WTC11 (cell line): ENCODE measurements around the gene EHBP1. TPM values are rescaled to one million over a fixed set of nuclear protein-coding genes. Genes with fewer than 3 reads are reported as not detected.

Experiments
- ATAC-seq: fragments of 200-7000 bp; cut with Tn5 transposase; 2 replicates; pipeline ENCODE4 v1.10.0; 2021; ENCODE audit warnings: mild to moderate bottlenecking, moderate library complexity
- CTCF ChIA-PET: fragments of 300-600 bp; sonication (Branson Sonifier 250); formaldehyde crosslinking; loops from one replicate; lab custom pipeline; 2021; ENCODE audit warnings: antibody characterized with exemption; lab: Charles Lee
- POLR2A ChIA-PET: fragments of 350-600 bp; sonication (Branson Sonifier 250); formaldehyde crosslinking; loops from one replicate; lab custom pipeline; 2021; ENCODE audit warnings: antibody characterized with exemption; lab: Charles Lee
- DNase-seq: peaks from one replicate; pipeline ENCODE4 v3.0.0; 2021; ENCODE audit warnings: low spot score
- H3K27ac Mint-ChIP-seq: 2 replicates; pipeline ENCODE4 v1.8.0; 2021; ENCODE audit warnings: mixed read lengths
- H3K27me3 Mint-ChIP-seq: 2 replicates; pipeline ENCODE4 v1.8.0; 2021; ENCODE audit warnings: low read depth, mild to moderate bottlenecking, moderate library complexity, mixed read lengths
- H3K36me3 Mint-ChIP-seq: 2 replicates; pipeline ENCODE4 v1.8.0; 2021; ENCODE audit warnings: mixed read lengths
- H3K4me1 Mint-ChIP-seq: 2 replicates; pipeline ENCODE4 v1.8.0; 2022; ENCODE audit warnings: mixed read lengths
- H3K4me3 Mint-ChIP-seq: 2 replicates; pipeline ENCODE4 v1.8.0; 2021; ENCODE audit warnings: mild to moderate bottlenecking, moderate library complexity, mixed read lengths
- H3K9me3 Mint-ChIP-seq: 2 replicates; pipeline ENCODE4 v1.8.0; 2021; ENCODE audit warnings: mixed read lengths
- AFF4 ChIP-seq: sonication (generic); formaldehyde crosslinking; IDR thresholded peaks from 2 replicates; pipeline ENCODE4 v1.8.1; 2023; ENCODE audit warnings: mild to moderate bottlenecking, missing genetic modification reagents, borderline replicate concordance
- ELF4 ChIP-seq: sonication (generic); formaldehyde crosslinking; IDR thresholded peaks from 2 replicates; pipeline ENCODE4 v1.8.1; 2022; ENCODE audit warnings: low read depth, mild to moderate bottlenecking, moderate library complexity, missing genetic modification reagents
- ERG ChIP-seq: fragments of 250-450 bp; sonication (Bioruptor Pico); IDR thresholded peaks from 2 replicates; pipeline ENCODE4 v1.8.0; 2021; ENCODE audit warnings: mild to moderate bottlenecking
- ETV6 ChIP-seq: sonication (generic); formaldehyde crosslinking; IDR thresholded peaks from 2 replicates; pipeline ENCODE4 v1.8.1; 2022; ENCODE audit warnings: mild to moderate bottlenecking, missing genetic modification reagents
- JUN ChIP-seq: sonication (generic); formaldehyde crosslinking; IDR thresholded peaks from 2 replicates; pipeline ENCODE4 v1.8.0; 2023; ENCODE audit warnings: mild to moderate bottlenecking, missing genetic modification reagents
- NFE2L1 ChIP-seq: sonication (generic); formaldehyde crosslinking; IDR thresholded peaks from 2 replicates; pipeline ENCODE4 v1.8.1; 2023; ENCODE audit warnings: missing genetic modification reagents
- OVOL2 ChIP-seq: fragments of 250-450 bp; sonication (Bioruptor Pico); IDR thresholded peaks from 2 replicates; pipeline ENCODE4 v1.9.0; 2021; ENCODE audit warnings: mild to moderate bottlenecking, borderline replicate concordance
- RORB ChIP-seq: fragments of 250-450 bp; sonication (Bioruptor Pico); IDR thresholded peaks from 2 replicates; pipeline ENCODE4 v1.9.0; 2021; ENCODE audit warnings: mild to moderate bottlenecking
- TEAD1 ChIP-seq: sonication (generic); formaldehyde crosslinking; IDR thresholded peaks from 2 replicates; pipeline ENCODE4 v1.8.0; 2022; ENCODE audit warnings: mild to moderate bottlenecking, missing genetic modification reagents
- ZBTB21 ChIP-seq: sonication (generic); formaldehyde crosslinking; IDR thresholded peaks from 2 replicates; pipeline ENCODE4 v1.8.1; 2023; ENCODE audit warnings: mild to moderate bottlenecking, missing genetic modification reagents, borderline replicate concordance
- ZBTB43 ChIP-seq: sonication (generic); formaldehyde crosslinking; IDR thresholded peaks from 2 replicates; pipeline ENCODE4 v1.8.1; 2023; ENCODE audit warnings: mild to moderate bottlenecking, missing genetic modification reagents
- ZNF263 ChIP-seq: sonication (generic); formaldehyde crosslinking; IDR thresholded peaks from 2 replicates; pipeline ENCODE4 v1.8.1; 2022; ENCODE audit warnings: low read depth, mild to moderate bottlenecking, moderate library complexity, missing genetic modification reagents
- ZNF317 ChIP-seq: sonication (generic); formaldehyde crosslinking; IDR thresholded peaks from 2 replicates; pipeline ENCODE4 v1.8.1; 2023; ENCODE audit warnings: low read depth, mild to moderate bottlenecking, moderate library complexity, missing genetic modification reagents, borderline replicate concordance
- total RNA-seq: library from RNA; stranded (reverse); gene quantifications from 3 replicates; pipeline ENCODE4 v1.2.3, GENCODE V29; 2021
- TF ChIP-seq, protein P1 (sequence below): sonication (generic); formaldehyde crosslinking; IDR thresholded peaks from 2 replicates; pipeline ENCODE4 v1.8.1; 2022; ENCODE audit warnings: mild to moderate bottlenecking, missing genetic modification reagents, moderate library complexity, borderline replicate concordance
- TF ChIP-seq, protein P2 (sequence below): sonication (generic); formaldehyde crosslinking; IDR thresholded peaks from 2 replicates; pipeline ENCODE4 v1.8.1; 2023; ENCODE audit warnings: mild to moderate bottlenecking, missing genetic modification reagents, moderate library complexity
- TF ChIP-seq, protein P3 (sequence below): fragments of 250-450 bp; sonication (Bioruptor Pico); IDR thresholded peaks from 2 replicates; pipeline ENCODE4 v2.1.2; 2022; ENCODE audit warnings: mild to moderate bottlenecking, moderate library complexity
- TF ChIP-seq, protein P4 (sequence below): sonication (generic); formaldehyde crosslinking; IDR thresholded peaks from 2 replicates; pipeline ENCODE4 v1.8.1; 2022; ENCODE audit warnings: low read depth, missing genetic modification reagents, borderline replicate concordance
- TF ChIP-seq, protein P5 (sequence below): sonication (generic); formaldehyde crosslinking; IDR thresholded peaks from 2 replicates; pipeline ENCODE4 v1.8.1; 2022; ENCODE audit warnings: missing genetic modification reagents, borderline replicate concordance
- TF ChIP-seq, protein P6 (sequence below): sonication (generic); formaldehyde crosslinking; IDR thresholded peaks from 2 replicates; pipeline ENCODE4 v1.8.0; 2022; ENCODE audit warnings: mild to moderate bottlenecking, missing genetic modification reagents

EHBP1 gene
- total RNA-seq, 1 experiment from 2014 or later, result 36.4 TPM

- no peak for TF ChIP-seq NFE2L1
- no peak for TF ChIP-seq JUN (CRISPR knock-in tag)
- no peak for TF ChIP-seq ZBTB43
- TF ChIP-seq, protein P1, sequence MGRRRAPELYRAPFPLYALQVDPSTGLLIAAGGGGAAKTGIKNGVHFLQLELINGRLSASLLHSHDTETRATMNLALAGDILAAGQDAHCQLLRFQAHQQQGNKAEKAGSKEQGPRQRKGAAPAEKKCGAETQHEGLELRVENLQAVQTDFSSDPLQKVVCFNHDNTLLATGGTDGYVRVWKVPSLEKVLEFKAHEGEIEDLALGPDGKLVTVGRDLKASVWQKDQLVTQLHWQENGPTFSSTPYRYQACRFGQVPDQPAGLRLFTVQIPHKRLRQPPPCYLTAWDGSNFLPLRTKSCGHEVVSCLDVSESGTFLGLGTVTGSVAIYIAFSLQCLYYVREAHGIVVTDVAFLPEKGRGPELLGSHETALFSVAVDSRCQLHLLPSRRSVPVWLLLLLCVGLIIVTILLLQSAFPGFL, result no peak
- TF ChIP-seq ZNF263 (CRISPR knock-in tag), result no peak
Measured at GRCh38 chr2:62991605-62992004, 286.1 kb downstream of the EHBP1 start (continued).

DNA sequence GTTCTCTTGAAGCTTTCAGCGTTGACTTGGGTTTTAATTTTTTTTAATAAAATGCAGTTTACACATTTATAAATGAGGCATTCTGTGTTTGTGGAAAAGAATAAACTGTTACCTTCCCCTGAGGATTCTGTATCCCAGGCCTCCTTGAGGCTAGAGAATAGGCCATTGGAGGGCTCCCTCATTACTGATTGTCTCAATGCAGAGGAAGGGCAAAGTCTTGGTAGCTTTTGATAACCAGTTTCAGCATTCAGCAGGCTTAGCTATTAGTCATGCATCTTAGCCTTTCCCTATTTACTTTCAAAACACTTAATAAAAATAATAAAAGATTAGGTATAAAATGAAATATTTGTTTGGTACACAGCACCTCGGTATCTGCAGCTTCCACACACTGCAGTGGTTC, 287.0 kb downstream of the EHBP1 start:
- H3K4me1 Mint-ChIP-seq, result no peaks in the 10 kb centered on the region
- H3K4me3 Mint-ChIP-seq, result no peak overlapping the region
- no peak overlapping the region for H3K27ac Mint-ChIP-seq
- no peak for ATAC-seq
- H3K36me3 Mint-ChIP-seq, result peaks cover 9% of the 10 kb centered on the region
- H3K27me3 Mint-ChIP-seq, result no peaks in the 10 kb centered on the region
- ChIA-PET POLR2A (interaction anchor here (0.6 to 0.9 kb wide), 2 partner anchors 14 to 28 kb away, joined by 3 to 6 read pairs; no protein-coding TSS in a partner anchor), CTCF (no interaction called here)
- TF ChIP-seq TEAD1, result no peak
- TF ChIP-seq ERG, result no peak
- H3K9me3 Mint-ChIP-seq, result no peaks in the 10 kb centered on the region
- no peak for DNase-seq

GRCh38 chr2:62994206-62994605, 288.7 kb downstream of the EHBP1 start:
- H3K27me3 Mint-ChIP-seq, result no peaks in the 10 kb centered on the region
- DNase-seq, result no peak
- H3K4me3 Mint-ChIP-seq, result no peak overlapping the region
- no peaks in the 10 kb centered on the region for H3K4me1 Mint-ChIP-seq
- no peak overlapping the region for H3K27ac Mint-ChIP-seq
- peaks cover 9% of the 10 kb centered on the region for H3K36me3 Mint-ChIP-seq
- ChIA-PET POLR2A (no interaction called here), CTCF (no interaction called here)
- H3K9me3 Mint-ChIP-seq, result no peaks in the 10 kb centered on the region
- ATAC-seq, result no peak
- no peak for TF ChIP-seq ELF4 (CRISPR knock-in tag)
- no peak for TF ChIP-seq OVOL2
- TF ChIP-seq ETV6 (CRISPR knock-in tag), result no peak
- no peak for TF ChIP-seq ZBTB21 (CRISPR knock-in tag)
- TF ChIP-seq ZNF317 (CRISPR knock-in tag), result no peak
- TF ChIP-seq, protein P2, sequence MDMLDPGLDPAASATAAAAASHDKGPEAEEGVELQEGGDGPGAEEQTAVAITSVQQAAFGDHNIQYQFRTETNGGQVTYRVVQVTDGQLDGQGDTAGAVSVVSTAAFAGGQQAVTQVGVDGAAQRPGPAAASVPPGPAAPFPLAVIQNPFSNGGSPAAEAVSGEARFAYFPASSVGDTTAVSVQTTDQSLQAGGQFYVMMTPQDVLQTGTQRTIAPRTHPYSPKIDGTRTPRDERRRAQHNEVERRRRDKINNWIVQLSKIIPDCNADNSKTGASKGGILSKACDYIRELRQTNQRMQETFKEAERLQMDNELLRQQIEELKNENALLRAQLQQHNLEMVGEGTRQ, result no peak
- TF ChIP-seq, protein P3, sequence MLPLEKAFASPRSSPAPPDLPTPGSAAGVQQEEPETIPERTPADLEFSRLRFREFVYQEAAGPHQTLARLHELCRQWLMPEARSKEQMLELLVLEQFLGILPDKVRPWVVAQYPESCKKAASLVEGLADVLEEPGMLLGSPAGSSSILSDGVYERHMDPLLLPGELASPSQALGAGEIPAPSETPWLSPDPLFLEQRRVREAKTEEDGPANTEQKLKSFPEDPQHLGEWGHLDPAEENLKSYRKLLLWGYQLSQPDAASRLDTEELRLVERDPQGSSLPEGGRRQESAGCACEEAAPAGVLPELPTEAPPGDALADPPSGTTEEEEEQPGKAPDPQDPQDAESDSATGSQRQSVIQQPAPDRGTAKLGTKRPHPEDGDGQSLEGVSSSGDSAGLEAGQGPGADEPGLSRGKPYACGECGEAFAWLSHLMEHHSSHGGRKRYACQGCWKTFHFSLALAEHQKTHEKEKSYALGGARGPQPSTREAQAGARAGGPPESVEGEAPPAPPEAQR (CRISPR knock-in tag), result no peak
- TF ChIP-seq, protein P4, sequence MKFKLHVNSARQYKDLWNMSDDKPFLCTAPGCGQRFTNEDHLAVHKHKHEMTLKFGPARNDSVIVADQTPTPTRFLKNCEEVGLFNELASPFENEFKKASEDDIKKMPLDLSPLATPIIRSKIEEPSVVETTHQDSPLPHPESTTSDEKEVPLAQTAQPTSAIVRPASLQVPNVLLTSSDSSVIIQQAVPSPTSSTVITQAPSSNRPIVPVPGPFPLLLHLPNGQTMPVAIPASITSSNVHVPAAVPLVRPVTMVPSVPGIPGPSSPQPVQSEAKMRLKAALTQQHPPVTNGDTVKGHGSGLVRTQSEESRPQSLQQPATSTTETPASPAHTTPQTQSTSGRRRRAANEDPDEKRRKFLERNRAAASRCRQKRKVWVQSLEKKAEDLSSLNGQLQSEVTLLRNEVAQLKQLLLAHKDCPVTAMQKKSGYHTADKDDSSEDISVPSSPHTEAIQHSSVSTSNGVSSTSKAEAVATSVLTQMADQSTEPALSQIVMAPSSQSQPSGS (CRISPR knock-in tag), result no peak
- TF ChIP-seq, protein P5, sequence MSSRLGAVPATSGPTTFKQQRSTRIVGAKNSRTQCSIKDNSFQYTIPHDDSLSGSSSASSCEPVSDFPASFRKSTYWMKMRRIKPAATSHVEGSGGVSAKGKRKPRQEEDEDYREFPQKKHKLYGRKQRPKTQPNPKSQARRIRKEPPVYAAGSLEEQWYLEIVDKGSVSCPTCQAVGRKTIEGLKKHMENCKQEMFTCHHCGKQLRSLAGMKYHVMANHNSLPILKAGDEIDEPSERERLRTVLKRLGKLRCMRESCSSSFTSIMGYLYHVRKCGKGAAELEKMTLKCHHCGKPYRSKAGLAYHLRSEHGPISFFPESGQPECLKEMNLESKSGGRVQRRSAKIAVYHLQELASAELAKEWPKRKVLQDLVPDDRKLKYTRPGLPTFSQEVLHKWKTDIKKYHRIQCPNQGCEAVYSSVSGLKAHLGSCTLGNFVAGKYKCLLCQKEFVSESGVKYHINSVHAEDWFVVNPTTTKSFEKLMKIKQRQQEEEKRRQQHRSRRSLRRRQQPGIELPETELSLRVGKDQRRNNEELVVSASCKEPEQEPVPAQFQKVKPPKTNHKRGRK (CRISPR knock-in tag), result no peak
- TF ChIP-seq RORB (CRISPR knock-in tag), result no peak
- no peak for TF ChIP-seq AFF4 (CRISPR knock-in tag)
- TF ChIP-seq, protein P6, sequence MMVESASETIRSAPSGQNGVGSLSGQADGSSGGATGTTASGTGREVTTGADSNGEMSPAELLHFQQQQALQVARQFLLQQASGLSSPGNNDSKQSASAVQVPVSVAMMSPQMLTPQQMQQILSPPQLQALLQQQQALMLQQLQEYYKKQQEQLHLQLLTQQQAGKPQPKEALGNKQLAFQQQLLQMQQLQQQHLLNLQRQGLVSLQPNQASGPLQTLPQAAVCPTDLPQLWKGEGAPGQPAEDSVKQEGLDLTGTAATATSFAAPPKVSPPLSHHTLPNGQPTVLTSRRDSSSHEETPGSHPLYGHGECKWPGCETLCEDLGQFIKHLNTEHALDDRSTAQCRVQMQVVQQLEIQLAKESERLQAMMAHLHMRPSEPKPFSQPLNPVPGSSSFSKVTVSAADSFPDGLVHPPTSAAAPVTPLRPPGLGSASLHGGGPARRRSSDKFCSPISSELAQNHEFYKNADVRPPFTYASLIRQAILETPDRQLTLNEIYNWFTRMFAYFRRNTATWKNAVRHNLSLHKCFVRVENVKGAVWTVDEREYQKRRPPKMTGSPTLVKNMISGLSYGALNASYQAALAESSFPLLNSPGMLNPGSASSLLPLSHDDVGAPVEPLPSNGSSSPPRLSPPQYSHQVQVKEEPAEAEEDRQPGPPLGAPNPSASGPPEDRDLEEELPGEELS (CRISPR knock-in tag), result no peak
